ENCODE measurements around the gene SIN3A.
"Not testable (repeated sequence)": the region's sequence is repeated elsewhere in the genome, so short reads cannot be mapped to it uniquely, and the experiment has no call there.

Gene SIN3A

GRCh38 chr15:75335313-75335704, 116.2 kb downstream of the SIN3A start:
- no peaks in the 10 kb centered on the region for H3K36me3 ChIP-seq (ENCODE audit: insufficient read depth, low read length)
- H3K4me1 ChIP-seq (ENCODE audit: insufficient read depth, low read length): no peaks in the 10 kb centered on the region; the same call in 1 of the 2 replicates
- no peaks in the 10 kb centered on the region for H3K9me3 ChIP-seq (ENCODE audit: control insufficient read depth, insufficient read depth, low read length)
- peak overlapping the region; percentile 66; the same call in 1 of the 2 replicates for H3K9ac ChIP-seq (ENCODE audit: low read depth, low read length)

GRCh38 chr15:75333654-75334419, 117.7 kb downstream of the SIN3A start:
- not testable (repeated sequence) for H3K9ac ChIP-seq (ENCODE audit: low read depth, low read length); H3K9me3 ChIP-seq (ENCODE audit: control insufficient read depth, insufficient read depth, low read length); H3K36me3 ChIP-seq (ENCODE audit: insufficient read depth, low read length); H3K4me1 ChIP-seq (ENCODE audit: insufficient read depth, low read length)

GRCh38 chr15:75332093-75332492, 119.4 kb downstream of the SIN3A start:
- H3K9ac ChIP-seq (ENCODE audit: low read depth, low read length); H3K4me1 ChIP-seq (ENCODE audit: insufficient read depth, low read length); H3K36me3 ChIP-seq (ENCODE audit: insufficient read depth, low read length); H3K9me3 ChIP-seq (ENCODE audit: control insufficient read depth, insufficient read depth, low read length): not testable (repeated sequence)

- Histone ChIP-seq H3K9ac (ENCODE audit: low read depth, low read length) (no peak overlapping the region), H3K9me3 (ENCODE audit: control insufficient read depth, insufficient read depth, low read length) (no peaks in the 10 kb centered on the region), H3K4me1 (ENCODE audit: insufficient read depth, low read length) (no peaks in the 10 kb centered on the region), H3K36me3 (ENCODE audit: insufficient read depth, low read length) (no peaks in the 10 kb centered on the region)
These were observed 121.9 kb downstream of the SIN3A start for GRCh38 chr15:75329571-75329970.

- no peaks in the 10 kb centered on the region for H3K9me3 ChIP-seq (ENCODE audit: control insufficient read depth, insufficient read depth, low read length)
- no peaks in the 10 kb centered on the region for H3K36me3 ChIP-seq (ENCODE audit: insufficient read depth, low read length)
- no peak overlapping the region for H3K9ac ChIP-seq (ENCODE audit: low read depth, low read length)
- no peaks in the 10 kb centered on the region for H3K4me1 ChIP-seq (ENCODE audit: insufficient read depth, low read length)
These were observed 122.8 kb downstream of the SIN3A start for GRCh38 chr15:75328493-75329314.

- Histone ChIP-seq H3K4me1 (ENCODE audit: insufficient read depth, low read length) (no peaks in the 10 kb centered on the region), H3K36me3 (ENCODE audit: insufficient read depth, low read length) (no peaks in the 10 kb centered on the region), H3K9me3 (ENCODE audit: control insufficient read depth, insufficient read depth, low read length) (no peaks in the 10 kb centered on the region), H3K9ac (ENCODE audit: low read depth, low read length) (no peak overlapping the region)
These were observed 124.0 kb downstream of the SIN3A start for GRCh38 chr15:75327491-75327890.

- no peaks in the 10 kb centered on the region for H3K9me3 ChIP-seq (ENCODE audit: control insufficient read depth, insufficient read depth, low read length)
- no peaks in the 10 kb centered on the region for H3K4me1 ChIP-seq (ENCODE audit: insufficient read depth, low read length)
- H3K36me3 ChIP-seq (ENCODE audit: insufficient read depth, low read length): no peaks in the 10 kb centered on the region
- H3K9ac ChIP-seq (ENCODE audit: low read depth, low read length): no peak overlapping the region
These were observed 124.5 kb downstream of the SIN3A start for GRCh38 chr15:75327005-75327404.

- no peaks in the 10 kb centered on the region for H3K4me1 ChIP-seq (ENCODE audit: insufficient read depth, low read length)
- H3K36me3 ChIP-seq (ENCODE audit: insufficient read depth, low read length): no peaks in the 10 kb centered on the region
- no peak overlapping the region for H3K9ac ChIP-seq (ENCODE audit: low read depth, low read length)
- H3K9me3 ChIP-seq (ENCODE audit: control insufficient read depth, insufficient read depth, low read length): no peaks in the 10 kb centered on the region
These were observed 125.6 kb downstream of the SIN3A start for GRCh38 chr15:75325922-75326321.

- H3K9ac ChIP-seq (ENCODE audit: low read depth, low read length): no peak overlapping the region
- no peaks in the 10 kb centered on the region for H3K9me3 ChIP-seq (ENCODE audit: control insufficient read depth, insufficient read depth, low read length)
- no peaks in the 10 kb centered on the region for H3K4me1 ChIP-seq (ENCODE audit: insufficient read depth, low read length)
- no peaks in the 10 kb centered on the region for H3K36me3 ChIP-seq (ENCODE audit: insufficient read depth, low read length)
These were observed 129.8 kb downstream of the SIN3A start for GRCh38 chr15:75321711-75322110.

Data from ES-I3 (cell line).